ENCODE results near the gene CHSY1. TPM values are rescaled to one million over a fixed set of nuclear protein-coding genes. Genes with fewer than 3 reads are reported as not detected.
A peak's percentile ranks its signal among the peaks of the same experiment; 100 is the strongest.

CHSY1 gene
- total RNA-seq, 1 donor = 40.9 TPM

- no peak for TF ChIP-seq CTCF (IDR thresholded peaks at IDR 0.05; ENCODE audit: insufficient read depth, low read length)
- DNase-seq (ENCODE audit: low read depth) = peak; percentile 68
- no peak overlapping the region for H3K4me3 ChIP-seq (ENCODE audit: low read depth, low read length)
Observed at GRCh38 chr15:101210466-101210865, 41.4 kb downstream of the CHSY1 start.

- no peak overlapping the region for H3K4me3 ChIP-seq (ENCODE audit: low read depth, low read length)
- TF ChIP-seq CTCF (IDR thresholded peaks at IDR 0.05; ENCODE audit: insufficient read depth, low read length) = no peak
Observed at GRCh38 chr15:101210058-101210457, 41.8 kb downstream of the CHSY1 start.

GRCh38 chr15:101209285-101209845, 42.5 kb downstream of the CHSY1 start:
- H3K4me3 ChIP-seq (ENCODE audit: low read depth, low read length) = no peak overlapping the region
- no peak for DNase-seq (ENCODE audit: low read depth)
- no peak for TF ChIP-seq CTCF (IDR thresholded peaks at IDR 0.05; ENCODE audit: insufficient read depth, low read length)

More at GRCh38 chr15:101210058-101210457, 41.8 kb downstream of the CHSY1 start:
- no peak for DNase-seq (ENCODE audit: low read depth)

GRCh38 chr15:101207867-101208288, 44.0 kb downstream of the CHSY1 start:
- H3K4me3 ChIP-seq (ENCODE audit: low read depth, low read length) = no peak overlapping the region
- DNase-seq (ENCODE audit: low read depth) = peak; percentile 81
- no peak for TF ChIP-seq CTCF (IDR thresholded peaks at IDR 0.05; ENCODE audit: insufficient read depth, low read length)

GRCh38 chr15:101206176-101206591, 45.7 kb downstream of the CHSY1 start:
- peak; percentile 39 for DNase-seq (ENCODE audit: low read depth)
- no peak overlapping the region for H3K4me3 ChIP-seq (ENCODE audit: low read depth, low read length)
- no peak for TF ChIP-seq CTCF (IDR thresholded peaks at IDR 0.05; ENCODE audit: insufficient read depth, low read length)

- no peak overlapping the region for H3K4me3 ChIP-seq (ENCODE audit: low read depth, low read length)
- DNase-seq (ENCODE audit: low read depth) = peak; percentile 68
- TF ChIP-seq CTCF (IDR thresholded peaks at IDR 0.05; ENCODE audit: insufficient read depth, low read length) = no peak
Observed at GRCh38 chr15:101204739-101205535, 46.9 kb downstream of the CHSY1 start.
